Neural crest cell (in vitro differentiated cells): ENCODE measurements around the gene PSMC6. TPM values are rescaled to one million over a fixed set of nuclear protein-coding genes. Genes with fewer than 3 reads are reported as not detected.
A peak's percentile ranks its signal among the peaks of the same experiment; 100 is the strongest.
"Not testable (repeated sequence)": the region's sequence is repeated elsewhere in the genome, so short reads cannot be mapped to it uniquely, and the experiment has no call there.

ENCODE experiments used
- DNase-seq: peaks from one replicate; pipeline ENCODE4 v3.0.0; 2021; ENCODE audit warnings: low read depth, mixed read lengths, low spot score
- H3K27ac Mint-ChIP-seq: one replicate; pipeline ENCODE4 v1.8.0; 2021; ENCODE audit warnings: mild to moderate bottlenecking, mixed read lengths; ENCODE audit not compliant: unreplicated experiment
- H3K27me3 Mint-ChIP-seq: 2 replicates; pipeline ENCODE4 v1.8.0; 2021; ENCODE audit warnings: low read depth, mild to moderate bottlenecking, mixed read lengths
- H3K36me3 Mint-ChIP-seq: 2 replicates; pipeline ENCODE4 v1.8.0; 2021; ENCODE audit warnings: low read depth, mild to moderate bottlenecking, mixed read lengths
- H3K4me1 Mint-ChIP-seq: 2 replicates; pipeline ENCODE4 v1.8.0; 2021; ENCODE audit warnings: mixed read lengths
- H3K4me3 Mint-ChIP-seq: one replicate; pipeline ENCODE4 v1.8.0; 2021; ENCODE audit warnings: mild to moderate bottlenecking, mixed read lengths
- H3K9me3 Mint-ChIP-seq: 2 replicates; pipeline ENCODE4 v1.8.0; 2021; ENCODE audit warnings: mixed read lengths
- total RNA-seq: library from RNA; stranded (reverse); gene quantifications from 2 replicates; pipeline ENCODE4 v1.2.1, GENCODE V29; 2021
- TF ChIP-seq, protein P1 (sequence below): fragments of 200-600 bp; sonication (generic); conservative IDR thresholded peaks from 2 replicates; pipeline ENCODE4 v1.5.0; 2021; ENCODE audit warnings: antibody characterized with exemption, mild to moderate bottlenecking

PSMC6 gene
- total RNA-seq, 1 donor from 2014 or later, result 109 TPM

DNA sequence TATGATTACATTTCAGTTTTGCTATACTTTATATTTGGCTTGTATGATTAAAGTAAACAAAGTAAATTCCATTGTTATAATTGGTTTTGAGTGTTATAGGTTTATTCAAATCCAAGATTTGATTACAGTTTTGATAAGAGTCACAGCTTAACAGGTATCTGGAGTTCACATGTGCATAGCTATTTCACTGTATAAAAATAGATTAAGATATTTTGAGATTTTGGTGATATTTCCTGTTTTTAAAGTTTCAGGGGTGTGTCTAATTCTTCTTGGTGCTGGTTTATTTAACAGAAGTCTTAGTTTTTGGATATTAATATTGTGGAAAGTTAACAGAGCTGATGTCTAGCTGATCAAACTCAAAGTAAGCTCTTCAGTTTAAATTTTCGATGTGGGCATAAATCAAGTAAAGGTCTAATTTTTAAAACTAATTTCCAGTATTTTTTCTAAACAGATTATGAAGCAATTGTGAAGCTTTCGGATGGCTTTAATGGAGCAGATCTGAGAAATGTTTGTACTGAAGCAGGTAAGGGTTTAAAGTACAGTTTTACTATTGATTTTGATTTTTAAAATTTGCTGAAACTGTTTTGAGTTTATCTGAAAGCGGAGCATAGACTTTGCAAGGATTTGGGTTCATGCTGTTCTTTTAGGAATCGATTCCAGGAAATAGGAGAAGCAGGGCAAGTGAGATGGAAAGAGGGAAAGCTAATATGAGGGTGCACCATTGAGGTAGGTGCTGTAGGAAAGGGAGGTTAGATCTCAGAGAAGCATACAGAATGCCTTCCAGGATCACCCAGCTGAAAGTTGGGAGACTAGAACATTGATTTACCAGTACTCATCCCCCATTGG lies 16.7 kb downstream of the PSMC6 start:
- no peak overlapping the region for H3K27ac Mint-ChIP-seq
- TF ChIP-seq, protein P1, sequence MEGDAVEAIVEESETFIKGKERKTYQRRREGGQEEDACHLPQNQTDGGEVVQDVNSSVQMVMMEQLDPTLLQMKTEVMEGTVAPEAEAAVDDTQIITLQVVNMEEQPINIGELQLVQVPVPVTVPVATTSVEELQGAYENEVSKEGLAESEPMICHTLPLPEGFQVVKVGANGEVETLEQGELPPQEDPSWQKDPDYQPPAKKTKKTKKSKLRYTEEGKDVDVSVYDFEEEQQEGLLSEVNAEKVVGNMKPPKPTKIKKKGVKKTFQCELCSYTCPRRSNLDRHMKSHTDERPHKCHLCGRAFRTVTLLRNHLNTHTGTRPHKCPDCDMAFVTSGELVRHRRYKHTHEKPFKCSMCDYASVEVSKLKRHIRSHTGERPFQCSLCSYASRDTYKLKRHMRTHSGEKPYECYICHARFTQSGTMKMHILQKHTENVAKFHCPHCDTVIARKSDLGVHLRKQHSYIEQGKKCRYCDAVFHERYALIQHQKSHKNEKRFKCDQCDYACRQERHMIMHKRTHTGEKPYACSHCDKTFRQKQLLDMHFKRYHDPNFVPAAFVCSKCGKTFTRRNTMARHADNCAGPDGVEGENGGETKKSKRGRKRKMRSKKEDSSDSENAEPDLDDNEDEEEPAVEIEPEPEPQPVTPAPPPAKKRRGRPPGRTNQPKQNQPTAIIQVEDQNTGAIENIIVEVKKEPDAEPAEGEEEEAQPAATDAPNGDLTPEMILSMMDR, result no peak
- no peaks in the 10 kb centered on the region for H3K4me1 Mint-ChIP-seq
- H3K9me3 Mint-ChIP-seq, result no peaks in the 10 kb centered on the region
- no peak overlapping the region for H3K4me3 Mint-ChIP-seq
- H3K36me3 Mint-ChIP-seq, result peaks cover 11% of the 10 kb centered on the region
- no peaks in the 10 kb centered on the region for H3K27me3 Mint-ChIP-seq
- DNase-seq, result no peak

DNA sequence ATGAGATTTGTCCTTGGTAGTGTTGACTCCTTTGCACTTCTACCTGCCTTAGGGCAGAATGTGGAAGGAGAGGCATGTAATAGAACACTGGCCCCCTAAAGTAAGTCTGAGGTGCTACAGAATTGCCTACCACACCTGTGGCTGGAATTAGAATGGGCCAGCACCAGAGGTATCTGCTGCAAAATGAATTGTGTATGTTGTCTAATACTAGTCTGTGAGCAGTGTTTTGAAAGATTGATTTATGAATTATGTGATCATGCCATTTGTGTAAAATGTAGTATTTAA lies 17.3 kb downstream of the PSMC6 start:
- no peak overlapping the region for H3K4me3 Mint-ChIP-seq
- DNase-seq, result no peak
- H3K36me3 Mint-ChIP-seq, result peaks cover 11% of the 10 kb centered on the region
- no peak overlapping the region for H3K27ac Mint-ChIP-seq
- no peaks in the 10 kb centered on the region for H3K4me1 Mint-ChIP-seq
- no peaks in the 10 kb centered on the region for H3K9me3 Mint-ChIP-seq
- TF ChIP-seq, protein P1, result no peak
- no peaks in the 10 kb centered on the region for H3K27me3 Mint-ChIP-seq

DNA sequence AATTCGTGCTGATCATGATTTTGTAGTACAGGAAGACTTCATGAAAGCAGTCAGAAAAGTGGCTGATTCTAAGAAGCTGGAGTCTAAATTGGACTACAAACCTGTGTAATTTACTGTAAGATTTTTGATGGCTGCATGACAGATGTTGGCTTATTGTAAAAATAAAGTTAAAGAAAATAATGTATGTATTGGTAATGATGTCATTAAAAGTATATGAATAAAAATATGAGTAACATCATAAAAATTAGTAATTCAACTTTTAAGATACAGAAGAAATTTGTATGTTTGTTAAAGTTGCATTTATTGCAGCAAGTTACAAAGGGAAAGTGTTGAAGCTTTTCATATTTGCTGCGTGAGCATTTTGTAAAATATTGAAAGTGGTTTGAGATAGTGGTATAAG lies 20.5 kb downstream of the PSMC6 start:
- not testable (repeated sequence) for H3K27ac Mint-ChIP-seq, H3K36me3 Mint-ChIP-seq, DNase-seq, H3K27me3 Mint-ChIP-seq, H3K4me3 Mint-ChIP-seq, H3K9me3 Mint-ChIP-seq
- peaks cover 13% of the 10 kb centered on the region for H3K4me1 Mint-ChIP-seq

DNA sequence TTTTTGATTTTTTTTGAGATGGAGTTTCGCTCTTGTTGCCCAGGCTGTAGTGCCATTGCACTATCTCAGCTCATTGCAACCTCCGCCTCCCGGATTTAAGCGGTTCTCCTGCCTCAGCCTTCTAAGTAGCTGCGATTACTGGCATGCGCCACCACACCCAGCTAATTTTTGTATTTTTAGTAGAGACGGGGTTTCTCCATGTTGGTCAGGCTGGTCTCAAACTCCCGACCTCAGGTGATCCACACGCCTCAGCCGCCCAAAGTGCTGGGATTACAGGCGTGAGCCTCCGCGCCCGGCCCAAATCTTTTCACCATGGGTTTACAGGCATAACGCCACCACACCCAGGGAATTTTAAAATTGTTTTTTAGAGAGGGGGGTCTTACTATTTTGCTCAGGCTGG lies 22.0 kb downstream of the PSMC6 start:
- Mint-ChIP-seq H3K4me1 (peaks cover 23% of the 10 kb centered on the region), H3K4me3 (peak overlapping the region; percentile 56)
- not testable (repeated sequence) for H3K36me3 Mint-ChIP-seq, H3K27me3 Mint-ChIP-seq, DNase-seq, H3K27ac Mint-ChIP-seq, H3K9me3 Mint-ChIP-seq

DNA sequence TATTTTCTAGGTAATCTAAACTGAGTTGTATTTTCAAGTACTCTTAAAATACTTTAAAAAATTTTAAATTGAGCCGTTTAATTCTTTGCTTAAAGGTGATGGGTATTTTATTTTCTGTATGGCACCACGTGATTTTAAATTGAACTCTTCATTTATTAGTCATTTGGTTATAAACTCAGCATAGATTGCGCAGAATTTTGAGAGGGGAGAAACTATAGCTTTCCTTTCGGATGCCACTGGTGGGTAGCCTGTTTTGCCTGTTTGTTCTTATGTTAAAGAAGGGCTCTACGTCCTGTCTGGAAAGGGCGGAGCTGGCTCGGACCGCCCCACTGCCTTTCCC lies 22.6 kb downstream of the PSMC6 start:
- peak overlapping the region; percentile 99 for H3K4me3 Mint-ChIP-seq
- no peak for DNase-seq
- peaks cover 23% of the 10 kb centered on the region for H3K4me1 Mint-ChIP-seq
- TF ChIP-seq, protein P1, result no peak
- H3K27me3 Mint-ChIP-seq, result no peaks in the 10 kb centered on the region
- H3K27ac Mint-ChIP-seq, result no peak overlapping the region
- peaks cover 11% of the 10 kb centered on the region for H3K36me3 Mint-ChIP-seq
- H3K9me3 Mint-ChIP-seq, result peaks cover 2% of the 10 kb centered on the region

DNA sequence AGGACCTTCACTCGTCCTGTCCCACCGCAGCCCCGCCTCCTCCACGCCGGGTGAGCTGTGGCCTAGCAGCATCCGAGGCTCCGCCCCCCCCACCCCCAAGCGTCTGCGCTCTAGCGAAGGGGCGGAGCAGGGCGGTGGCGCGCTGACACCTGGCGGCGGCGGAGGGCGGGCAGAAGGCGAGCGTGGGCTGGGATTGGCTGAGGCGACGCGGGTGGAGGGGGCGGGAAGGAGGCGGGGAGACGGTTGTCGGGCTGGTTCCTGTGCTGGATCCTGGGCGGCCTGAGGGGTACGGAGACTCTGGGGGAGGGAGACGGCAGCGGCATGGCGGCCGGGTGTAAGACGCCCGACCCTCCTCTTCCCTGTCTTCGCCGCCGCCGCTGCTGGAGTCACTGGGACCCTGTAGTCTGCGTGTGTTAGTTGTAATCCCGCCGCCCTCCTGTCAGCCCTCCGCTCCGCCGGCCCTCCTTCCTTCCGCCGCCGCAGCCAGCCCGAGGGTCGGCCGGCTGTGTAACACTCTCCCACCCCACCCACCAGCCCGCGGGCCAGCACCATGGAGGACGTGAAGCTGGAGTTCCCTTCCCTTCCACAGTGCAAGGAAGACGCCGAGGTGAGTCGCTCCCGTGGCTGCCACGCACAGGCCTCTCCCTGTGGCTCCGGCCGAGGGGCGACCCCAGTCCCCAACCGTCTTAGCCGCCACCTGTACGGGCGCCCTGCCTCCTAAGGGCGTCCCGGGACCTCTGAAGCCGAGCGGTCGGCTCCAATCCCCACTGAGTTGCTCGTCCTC lies 23.1 kb downstream of the PSMC6 start, which contains the start of gene STYX:
Gene STYX, plus strand, starts transcription at position 242 of the 784 bp plus-strand sequence. Its CDS starts 309 bp downstream, at position 551.
- TF ChIP-seq, protein P1, result no peak
- Mint-ChIP-seq H3K4me1 (peaks cover 24% of the 10 kb centered on the region), H3K27ac (peak within 1 kb of the TSS; percentile 96), H3K36me3 (peaks cover 12% of the 10 kb centered on the region), H3K27me3 (no peaks in the 10 kb centered on the region), H3K4me3 (peak within 1 kb of the TSS; percentile 99), H3K9me3 (peaks cover 2% of the 10 kb centered on the region)
- peak; percentile 96 for DNase-seq
